Right cardiac atrium (tissue), 5 donors: ENCODE results near the gene PGA5. TPM values are rescaled to one million over a fixed set of nuclear protein-coding genes. Genes with fewer than 3 reads are reported as not detected.
A peak's percentile ranks its signal among the peaks of the same experiment; 100 is the strongest.
"Not testable (repeated sequence)": the region's sequence is repeated elsewhere in the genome, so short reads cannot be mapped to it uniquely, and the experiment has no call there.

Source experiments
- ATAC-seq, 2 donors: fragments of 200-7000 bp; cut with Tn5 transposase; one replicate each; pipeline versions ENCODE4 v1.8.0 to v1.9.1; 2020; ENCODE audit warnings: moderate library complexity in 2 of 2, mild to moderate bottlenecking in 1 of 2
- DNase-seq, 3 donors: peaks; one replicate each; pipeline ENCODE4 v3.0.0-alpha.2; 2020
- H3K27ac ChIP-seq: one replicate; pipeline ENCODE4 v1.5.1; 2013; ENCODE audit warnings: mild to moderate bottlenecking, low read length, control low read depth, moderate library complexity
- H3K27me3 ChIP-seq: one replicate; pipeline ENCODE4 v1.6.1; 2013; ENCODE audit not compliant: control insufficient read depth, insufficient read depth
- H3K4me1 ChIP-seq: one replicate; pipeline ENCODE4 v1.6.1; 2013; ENCODE audit warnings: low read length; ENCODE audit not compliant: control insufficient read depth, insufficient read depth
- H3K4me3 ChIP-seq: one replicate; pipeline ENCODE4 v1.5.1; 2013; ENCODE audit warnings: low read length, control low read depth
- H3K9me3 ChIP-seq: one replicate; pipeline ENCODE4 v1.6.1; 2013; ENCODE audit warnings: low read length; ENCODE audit not compliant: control insufficient read depth
- WGBS: extraction: QIAGEN DNeasy Blood & Tissue Kit; methylation state at CpG from one replicate; pipeline ENCODE4 v1.1.7; 2013; 5-methylcytosine and 5-hydroxymethylcytosine counted together
- intact Hi-C, 4 donors: fragments of 100-400 bp; cut with DNase I; formaldehyde crosslinking; loops; one replicate each; pipeline versions ENCODE4 v1.11.0 to v1.14.0; 2022 to 2023
- polyA plus RNA-seq: library from polyadenylated mRNA; stranded (reverse); fragments of 200-250 nt; gene quantifications from one replicate; pipeline ENCODE4 v1.2.3, GENCODE V29; 2013
- total RNA-seq, 4 donors: library from RNA; stranded (reverse); fragmentation: NEBNext Ultra II Directional; extraction: Animal tissue kit (Norgen Biotek cat#: 25700); gene quantifications; one replicate each; pipeline ENCODE4 v1.2.1, GENCODE V29; 2021
- donor health status: healthy with polysubstance abuse.
- donor health status: DM: no; HTN: yes; CAD: no.
- donor health status: DM: no; HTN: no; CAD: no.
- donor health status: DM: no; HTN: yes; CAD: no; lungs with severe emphysema.
- donor health status: DM: yes; HTN: yes; CAD: no.

The PGA5 gene
- total and polyA plus RNA-seq, 5 donors, result 0.54 to 3.6 (median 1.1) TPM

GRCh38 chr11:61204502-61205059 lies 36.4 kb upstream of the PGA5 start:
- H3K4me3 ChIP-seq, H3K9me3 ChIP-seq, DNase-seq, H3K27ac ChIP-seq, ATAC-seq, H3K4me1 ChIP-seq, intact Hi-C loops, H3K27me3 ChIP-seq: not testable (repeated sequence)
- 55% methylated on average over 14 of the region's 14 CpGs for WGBS

GRCh38 chr11:61207636-61208310 lies 33.2 kb upstream of the PGA5 start:
- intact Hi-C loops, H3K9me3 ChIP-seq, H3K27me3 ChIP-seq, ATAC-seq, DNase-seq, H3K4me3 ChIP-seq, H3K27ac ChIP-seq, H3K4me1 ChIP-seq: not testable (repeated sequence)
- WGBS, result no CpG with 5 or more reads among the region's 9 CpGs

- DNase-seq, H3K27ac ChIP-seq, intact Hi-C loops, H3K4me3 ChIP-seq, H3K27me3 ChIP-seq, H3K9me3 ChIP-seq, H3K4me1 ChIP-seq: not testable (repeated sequence)
- no CpG with 5 or more reads among the region's 6 CpGs for WGBS
- ATAC-seq, result peak in 1 of 2 donors; percentile 4
These were observed 30.3 kb upstream of the PGA5 start for GRCh38 chr11:61210629-61211028.

GRCh38 chr11:61211327-61211952 lies 29.5 kb upstream of the PGA5 start:
- H3K9me3 ChIP-seq, H3K27me3 ChIP-seq, H3K4me1 ChIP-seq, intact Hi-C loops, H3K27ac ChIP-seq, DNase-seq, H3K4me3 ChIP-seq: not testable (repeated sequence)
- 58% methylated on average over 7 of the region's 10 CpGs for WGBS
- peak in 1 of 2 donors; percentile 3 for ATAC-seq

GRCh38 chr11:61212202-61212601 lies 28.8 kb upstream of the PGA5 start:
- H3K9me3 ChIP-seq, H3K27ac ChIP-seq, H3K4me1 ChIP-seq, H3K4me3 ChIP-seq, DNase-seq, intact Hi-C loops, H3K27me3 ChIP-seq: not testable (repeated sequence)
- ATAC-seq, result peak; percentile 56 to 69
- no CpG with 5 or more reads among the region's 15 CpGs for WGBS

- H3K27me3 ChIP-seq, ATAC-seq, DNase-seq, H3K4me1 ChIP-seq, intact Hi-C loops, H3K9me3 ChIP-seq, H3K4me3 ChIP-seq, H3K27ac ChIP-seq: not testable (repeated sequence)
- WGBS, result no CpG with 5 or more reads among the region's 3 CpGs
These were observed 27.2 kb upstream of the PGA5 start for GRCh38 chr11:61213711-61214324.

GRCh38 chr11:61218306-61218705 lies 22.7 kb upstream of the PGA5 start:
- intact Hi-C loops, DNase-seq, H3K4me3 ChIP-seq, H3K4me1 ChIP-seq, H3K27me3 ChIP-seq, H3K27ac ChIP-seq, ATAC-seq, H3K9me3 ChIP-seq: not testable (repeated sequence)
- WGBS, result no CpG with 5 or more reads among the region's 4 CpGs

GRCh38 chr11:61219016-61219415 lies 22.0 kb upstream of the PGA5 start:
- not testable (repeated sequence) for ATAC-seq

GRCh38 chr11:61222047-61222446 lies 18.9 kb upstream of the PGA5 start, which contains the start of gene PGA4:
Gene PGA4, plus strand, starts transcription at chr11:61222347. Its CDS starts 54 bp downstream, at chr11:61222401.
- H3K27me3 ChIP-seq, H3K4me1 ChIP-seq, H3K4me3 ChIP-seq, H3K9me3 ChIP-seq, ATAC-seq, DNase-seq, H3K27ac ChIP-seq, intact Hi-C loops: not testable (repeated sequence)
- WGBS, result no CpG with 5 or more reads among the region's 8 CpGs

More at GRCh38 chr11:61219016-61219415, 22.0 kb upstream of the PGA5 start:
- WGBS, result 91% methylated on average over 5 of the region's 5 CpGs
- H3K27me3 ChIP-seq, DNase-seq, H3K4me3 ChIP-seq, H3K27ac ChIP-seq, H3K9me3 ChIP-seq, H3K4me1 ChIP-seq, intact Hi-C loops: not testable (repeated sequence)

- H3K27ac ChIP-seq, DNase-seq, H3K4me1 ChIP-seq, H3K9me3 ChIP-seq, H3K27me3 ChIP-seq, intact Hi-C loops, H3K4me3 ChIP-seq: not testable (repeated sequence)
- peak; percentile 34 to 39 for ATAC-seq
- WGBS, result no CpG with 5 or more reads among the region's 5 CpGs
These were observed 18.3 kb upstream of the PGA5 start for GRCh38 chr11:61222692-61223091.
